GM18511 (cell line): ENCODE measurements around the gene CDC25C.

ENCODE experiments used
- ATAC-seq: cut with Tn5 transposase; IDR thresholded peaks from one replicate; pipeline ENCODE4 v1.9.1; 2021; ENCODE audit warnings: mild to moderate bottlenecking, moderate library complexity; ENCODE audit not compliant: unreplicated experiment

CDC25C gene

GRCh38 chr5:138331449-138332368, at the start of gene CDC25C:
TSS of gene CDC25C (minus strand) at chr5:138331804. CDS start at chr5:138331180, 624 bp downstream.
- peak; percentile 100 for ATAC-seq

GRCh38 chr5:138372653-138373052, 41.0 kb upstream of the CDC25C start:
- no peak for ATAC-seq

DNA sequence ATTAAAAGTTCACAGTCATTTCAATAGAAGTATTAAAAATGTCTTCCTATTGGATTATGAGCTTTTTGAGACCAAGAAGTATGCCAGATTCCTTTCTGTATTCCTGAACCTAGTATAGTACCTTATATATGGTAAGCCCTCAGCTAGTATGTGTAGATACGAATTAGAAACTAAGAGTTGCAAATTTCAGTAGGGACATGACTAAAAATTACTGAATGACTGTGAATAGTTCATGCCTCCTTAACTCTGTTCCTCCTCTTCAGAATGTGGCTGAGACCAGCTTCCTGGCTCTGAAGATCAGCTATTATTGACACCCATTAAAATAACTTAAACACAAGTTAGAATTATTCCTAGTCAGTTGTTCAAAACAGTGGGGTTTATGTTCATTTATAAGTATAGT, 40.6 kb upstream of the CDC25C start:
- peak; percentile 71 for ATAC-seq

DNA sequence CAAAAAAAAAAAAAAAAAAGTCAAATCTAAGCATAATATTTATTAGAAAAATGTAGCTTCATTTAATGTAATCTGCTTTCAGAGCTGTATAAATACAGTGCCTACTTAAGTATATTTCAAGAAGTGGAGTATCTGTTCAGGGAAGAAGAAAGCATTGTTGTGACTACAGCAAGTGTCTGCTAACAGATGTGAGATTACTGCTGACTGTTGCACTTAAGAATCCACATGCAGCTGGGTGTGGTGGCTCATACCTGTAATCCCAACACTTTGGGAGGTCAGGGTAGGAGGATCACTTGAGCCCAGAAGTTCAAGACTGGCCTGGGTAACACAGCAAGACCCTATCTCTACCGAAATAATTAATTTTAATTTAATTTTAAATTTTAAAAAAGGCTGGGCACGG, 39.9 kb upstream of the CDC25C start:
- no peak for ATAC-seq

DNA sequence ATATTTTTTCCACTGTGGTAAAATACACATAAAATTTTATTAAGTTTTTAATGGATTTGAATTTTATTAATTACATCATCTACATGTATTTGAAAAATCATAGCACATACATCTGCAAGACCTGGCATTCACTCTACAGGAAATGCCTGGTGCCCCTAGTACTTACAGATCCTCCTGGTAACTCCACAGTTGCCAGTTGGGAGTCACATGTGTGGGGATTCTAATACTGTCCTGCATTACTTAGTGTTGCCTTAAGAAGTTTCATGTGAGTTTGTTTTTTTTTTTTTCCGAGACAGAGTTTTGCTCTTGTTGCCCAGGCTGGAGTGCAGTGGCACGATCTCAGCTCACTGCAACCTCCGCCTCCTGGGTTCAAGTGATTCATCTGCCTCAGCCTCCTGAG, 38.9 kb upstream of the CDC25C start:
- no peak for ATAC-seq

DNA sequence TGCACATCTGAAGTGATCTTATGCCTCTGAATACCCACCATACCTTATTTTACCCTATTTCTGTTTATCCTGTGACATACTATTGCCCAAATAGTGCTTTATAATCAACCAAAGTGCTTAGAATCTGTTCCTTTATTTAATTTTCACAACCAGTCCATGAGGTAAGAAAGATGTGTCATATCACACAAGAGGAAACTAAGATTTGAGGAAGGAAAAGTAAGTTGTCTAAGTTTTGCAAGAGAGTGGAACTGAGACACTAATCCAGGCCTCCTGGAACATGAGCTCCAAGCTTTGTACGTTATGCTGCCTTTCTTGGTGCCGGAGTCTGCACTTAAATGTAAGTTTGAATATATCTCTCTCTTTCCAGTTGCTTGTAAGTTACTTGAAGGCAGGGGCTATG, 38.1 kb upstream of the CDC25C start:
- no peak for ATAC-seq

GRCh38 chr5:138369261-138369660, 37.7 kb upstream of the CDC25C start:
- no peak for ATAC-seq

DNA sequence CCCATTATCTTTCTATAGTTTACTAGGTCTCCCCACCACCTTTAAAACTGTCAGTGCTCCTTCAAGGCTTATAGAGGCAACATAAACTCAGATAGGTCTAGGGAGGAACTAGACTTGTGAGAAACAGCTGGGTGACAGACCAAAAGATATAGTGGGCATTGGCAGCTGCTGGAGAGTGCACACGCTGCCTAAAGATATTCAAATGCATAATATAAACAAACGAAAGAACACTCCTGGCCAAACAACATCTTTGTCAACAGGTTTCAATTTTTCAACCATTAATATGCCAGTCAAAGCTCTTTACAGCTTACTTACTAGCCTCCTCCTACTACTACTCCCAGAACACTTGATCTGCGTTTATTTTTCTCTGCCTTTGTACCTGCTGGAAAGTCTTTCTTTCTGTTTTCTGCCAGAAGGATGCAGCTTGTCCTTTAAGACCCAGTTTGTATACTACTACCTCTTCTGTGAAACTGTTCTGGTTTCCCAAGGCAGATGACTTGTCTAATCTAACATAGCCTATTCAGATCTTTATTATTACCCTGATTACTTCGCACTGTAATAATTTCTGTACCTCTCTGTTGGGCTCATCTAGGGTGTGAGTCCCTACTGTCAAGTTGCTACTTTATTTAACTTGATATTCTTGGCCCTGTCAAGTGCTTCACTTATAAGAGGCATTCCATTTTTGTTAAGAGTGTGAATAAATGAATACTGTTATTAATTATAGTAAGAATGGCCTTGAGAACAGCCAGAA, 35.2 kb upstream of the CDC25C start:
- no peak for ATAC-seq

DNA sequence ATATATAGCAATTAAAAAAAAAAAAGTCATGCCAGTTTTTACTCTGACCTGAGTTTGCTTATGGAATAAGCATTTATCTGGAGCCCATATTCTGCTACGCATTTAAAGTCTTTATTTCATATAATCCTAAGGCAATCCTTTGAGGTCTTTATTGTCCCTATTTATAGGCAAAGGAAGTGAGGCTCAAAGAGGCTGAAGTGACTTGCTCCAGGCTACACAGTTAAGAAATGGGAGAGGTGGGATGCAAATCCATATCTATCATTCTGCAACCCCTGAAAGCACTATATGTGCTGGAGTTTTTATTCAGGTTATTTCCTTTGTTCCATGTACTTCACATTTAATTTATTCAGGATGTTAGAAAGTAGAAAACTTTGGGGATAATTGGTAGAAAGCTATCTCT, 33.0 kb upstream of the CDC25C start:
- no peak for ATAC-seq

- ATAC-seq = no peak
Observed at GRCh38 chr5:138360941-138361452, 29.4 kb upstream of the CDC25C start.

- ATAC-seq = no peak
Observed at GRCh38 chr5:138359621-138360020, 28.0 kb upstream of the CDC25C start.

DNA sequence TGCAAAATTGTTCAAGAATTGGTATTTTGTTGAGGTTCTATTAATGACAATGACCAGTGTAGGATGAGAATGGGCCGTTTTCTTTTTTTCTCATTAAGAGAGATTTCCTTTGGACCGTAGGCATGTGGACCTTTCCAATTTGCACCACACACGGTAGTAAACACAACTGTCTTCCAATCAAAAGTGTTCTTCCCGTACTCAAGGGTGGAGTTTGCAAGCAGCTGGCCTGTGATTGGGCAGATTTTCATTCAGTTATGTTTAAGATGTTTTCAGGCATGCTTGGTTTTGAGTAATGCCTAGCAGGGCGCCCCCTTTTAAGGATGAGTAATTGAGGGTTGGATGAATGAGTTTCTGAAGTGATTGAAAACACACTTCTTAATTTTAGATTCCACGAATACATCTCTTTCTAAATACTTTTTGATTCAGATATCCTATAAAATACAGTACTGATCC, 23.3 kb upstream of the CDC25C start:
- ATAC-seq = peak; percentile 54

DNA sequence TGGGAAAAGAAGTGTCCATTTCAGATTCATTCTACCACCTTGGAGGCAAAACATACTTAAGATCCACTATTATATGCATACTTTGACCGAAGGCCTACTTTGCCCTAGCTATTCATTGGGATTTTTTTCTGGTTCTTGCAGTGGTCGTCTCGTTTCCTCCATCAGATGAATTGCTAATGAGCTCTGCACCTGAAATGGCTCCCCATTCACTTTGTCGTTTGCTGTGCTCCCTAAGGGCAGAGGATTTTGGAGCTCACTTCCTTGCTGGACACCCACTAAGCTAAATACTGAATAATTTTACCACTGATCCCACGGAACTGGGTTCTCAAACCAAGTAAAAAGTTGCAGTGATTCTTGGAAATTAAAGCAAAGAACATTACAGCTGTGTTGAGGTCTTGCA, 22.8 kb upstream of the CDC25C start:
- no peak for ATAC-seq

GRCh38 chr5:138353560-138354080, 22.0 kb upstream of the CDC25C start:
- no peak for ATAC-seq

- peak; percentile 50 for ATAC-seq
Observed at GRCh38 chr5:138352722-138353559, 21.3 kb upstream of the CDC25C start.

DNA sequence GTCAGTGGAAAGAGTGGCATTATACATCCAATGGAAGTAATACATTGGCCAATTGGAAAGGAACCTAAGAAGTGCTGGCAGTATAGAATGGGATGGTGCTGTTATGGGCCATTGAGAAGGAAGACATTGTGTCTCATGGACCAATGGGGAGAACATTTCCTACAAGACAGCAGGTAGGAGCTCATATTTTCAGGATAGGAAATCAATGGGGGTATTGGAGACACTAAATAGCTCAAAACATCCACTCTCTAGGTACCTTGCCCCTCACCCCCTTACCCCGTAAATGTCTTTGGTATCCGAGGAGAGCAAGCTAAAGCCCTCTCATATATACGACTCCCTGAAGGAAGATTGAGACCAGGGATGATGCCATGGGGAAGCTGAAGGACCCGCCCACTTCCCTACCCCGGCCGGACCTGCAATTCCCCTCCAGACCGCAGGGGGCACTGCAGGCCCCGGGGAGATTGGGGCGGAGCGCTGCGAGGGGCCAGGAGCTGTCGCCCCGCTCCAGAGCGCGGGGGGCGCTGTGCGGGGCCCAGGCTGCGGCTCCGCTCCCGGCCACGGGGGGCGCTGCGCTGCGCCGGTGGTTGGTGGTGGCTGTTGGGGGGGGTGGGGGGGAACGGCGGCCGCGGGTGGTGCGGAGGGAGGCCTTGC, 20.6 kb upstream of the CDC25C start, which contains the start of gene KDM3B:
Gene KDM3B (plus strand): TSS at position 615 of the 651 bp plus-strand sequence. CDS start 111 bp downstream, outside the sequence.
- peak; percentile 68 for ATAC-seq

DNA sequence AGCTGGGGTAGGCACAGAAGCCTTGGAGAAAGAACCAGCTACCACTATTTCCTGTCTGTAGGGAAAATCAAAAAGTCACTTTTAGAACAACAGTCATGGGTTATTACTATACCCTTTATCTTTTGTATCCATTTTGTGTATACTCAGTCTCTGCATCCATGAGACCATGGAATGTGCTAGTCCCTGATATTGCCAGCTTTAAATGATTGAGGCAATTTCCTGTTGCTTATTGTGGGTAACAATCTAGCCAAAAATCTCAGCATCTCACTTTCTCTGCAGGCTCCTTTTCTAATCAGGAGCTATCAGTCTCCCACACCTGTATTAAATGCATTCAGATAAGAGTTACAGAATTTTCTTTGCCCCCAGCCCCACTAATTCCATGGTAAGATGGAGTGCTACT, 19.9 kb upstream of the CDC25C start:
- ATAC-seq = no peak

DNA sequence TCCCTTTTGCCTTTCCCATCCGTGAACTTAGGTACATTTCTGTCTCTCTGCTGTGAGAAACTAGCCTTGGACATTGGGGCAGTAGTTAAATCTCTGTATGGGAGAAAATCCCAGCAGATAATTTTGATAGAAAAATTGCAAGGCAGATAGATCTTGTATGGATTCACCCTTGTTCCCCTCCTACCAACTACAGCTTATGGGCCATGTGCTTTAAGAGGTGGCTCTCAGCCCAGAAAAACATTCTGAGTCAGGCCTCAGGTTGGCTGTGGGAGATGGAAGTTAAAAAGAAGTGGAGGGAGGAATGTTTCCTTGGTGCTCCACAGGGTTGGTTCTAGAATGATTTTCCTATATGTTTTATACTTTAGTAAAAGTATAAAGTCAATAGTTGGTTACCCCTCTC, 19.5 kb upstream of the CDC25C start:
- no peak for ATAC-seq

GRCh38 chr5:138350563-138350890, 18.9 kb upstream of the CDC25C start:
- ATAC-seq = no peak
